ENCODE data around the gene DOCK8. TPM values are rescaled to one million over a fixed set of nuclear protein-coding genes. Genes with fewer than 3 reads are reported as not detected.
"Not testable (repeated sequence)": the region's sequence is repeated elsewhere in the genome, so short reads cannot be mapped to it uniquely, and the experiment has no call there.

Gene DOCK8
- total RNA-seq, 1 donor from 2014 or later: 280 TPM

DNA sequence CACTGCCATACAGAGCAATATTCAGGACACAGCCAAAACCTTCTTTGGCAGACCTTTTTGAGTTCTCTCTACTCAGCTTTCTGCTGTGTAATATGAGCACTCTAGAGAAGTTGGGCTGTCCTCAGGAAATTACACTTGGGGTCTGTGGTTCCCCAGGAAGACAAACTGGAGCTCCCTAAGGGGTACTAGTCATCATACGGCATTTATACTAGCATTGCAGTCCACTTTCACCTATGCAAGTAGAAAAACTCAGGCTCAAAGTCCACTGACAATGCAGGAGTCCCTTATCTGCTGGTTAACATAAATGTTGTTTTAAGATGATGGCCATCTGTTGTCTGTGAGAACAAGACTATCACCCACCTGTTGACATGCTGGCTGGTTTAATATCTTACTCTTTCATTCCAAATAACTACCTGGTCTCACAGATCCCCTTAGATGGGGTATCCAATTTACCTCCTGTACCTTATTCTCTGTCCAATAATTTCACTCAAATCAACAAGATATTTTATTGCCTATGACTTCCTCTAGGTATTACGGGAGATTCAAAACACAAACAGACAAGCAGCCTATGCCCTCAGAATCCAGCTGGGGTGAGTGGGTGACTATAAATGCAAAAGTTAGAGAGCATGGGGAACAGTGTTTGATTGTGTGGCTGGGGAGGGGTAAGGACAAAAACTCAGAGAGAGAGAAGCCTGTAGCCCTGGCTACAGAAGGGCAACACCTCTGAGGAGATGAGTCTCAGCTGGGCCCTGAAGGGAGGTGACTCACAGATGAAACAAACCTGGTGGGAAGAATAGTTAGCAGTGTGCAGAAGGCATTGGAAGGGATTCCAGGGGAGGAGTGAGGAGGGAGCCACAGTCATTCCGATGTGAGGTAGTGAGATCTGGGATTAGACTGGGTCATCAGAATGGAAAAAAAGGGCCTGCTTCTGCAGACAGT is 10.2 kb downstream of the DOCK8 start:
- intact Hi-C loops (cut with micrococcal nuclease): no loop called here

DNA sequence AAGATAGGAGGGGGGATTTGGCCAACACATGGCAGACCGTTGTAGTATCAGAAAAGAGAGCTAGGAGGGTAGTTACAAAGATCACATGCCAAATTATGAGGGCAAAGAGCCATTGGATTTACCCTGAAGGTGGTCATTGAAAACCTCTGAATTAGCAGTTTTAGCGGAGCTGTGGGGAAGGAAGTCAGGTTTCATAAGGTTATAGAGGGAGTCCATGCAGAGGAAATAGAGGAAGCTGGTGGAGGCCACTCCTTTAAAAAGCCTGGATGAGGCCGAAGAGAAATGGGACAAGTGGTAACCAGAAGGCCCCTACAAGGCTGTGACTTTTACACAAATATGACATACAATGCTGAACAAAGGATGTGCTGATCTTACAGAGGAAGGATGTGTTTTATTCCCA is 13.2 kb downstream of the DOCK8 start:
- intact Hi-C loops (cut with micrococcal nuclease): no loop called here

DNA sequence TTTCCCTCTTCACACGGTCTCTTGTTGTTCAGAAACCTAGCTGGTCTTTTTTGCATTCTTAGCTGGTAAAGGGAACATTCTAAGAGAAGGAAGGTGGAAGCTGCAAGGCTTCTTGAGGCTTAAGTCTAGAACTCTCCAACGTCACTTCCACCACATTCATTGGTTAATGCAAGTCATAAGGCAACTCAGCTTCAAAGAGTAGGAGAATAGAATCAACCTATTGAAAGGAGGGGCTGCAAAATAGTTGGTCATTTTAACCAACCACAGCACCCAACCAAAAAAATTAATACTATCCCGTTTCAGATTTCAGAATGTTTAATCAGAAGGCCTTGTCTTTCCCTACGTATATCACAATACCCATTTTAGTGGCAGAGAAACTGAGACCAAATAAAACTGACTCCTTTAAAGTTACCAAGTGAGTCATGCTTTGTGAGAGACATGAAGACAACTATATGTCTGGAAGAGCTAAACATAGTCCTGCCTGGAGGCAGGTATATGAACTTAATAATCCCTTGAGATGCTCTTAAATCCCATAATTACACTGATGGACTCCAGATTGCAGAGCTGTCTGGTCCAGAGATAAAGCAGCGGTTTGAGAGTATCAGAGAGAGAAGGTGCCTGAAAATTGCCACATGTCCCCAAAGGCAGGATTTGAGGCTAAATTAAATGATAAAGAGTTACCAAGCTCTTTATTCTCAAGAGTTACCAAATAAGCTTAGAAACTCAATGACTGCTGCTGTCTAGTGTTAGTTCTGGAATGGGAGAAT is 14.4 kb downstream of the DOCK8 start:
- intact Hi-C loops (cut with micrococcal nuclease): no loop called here

DNA sequence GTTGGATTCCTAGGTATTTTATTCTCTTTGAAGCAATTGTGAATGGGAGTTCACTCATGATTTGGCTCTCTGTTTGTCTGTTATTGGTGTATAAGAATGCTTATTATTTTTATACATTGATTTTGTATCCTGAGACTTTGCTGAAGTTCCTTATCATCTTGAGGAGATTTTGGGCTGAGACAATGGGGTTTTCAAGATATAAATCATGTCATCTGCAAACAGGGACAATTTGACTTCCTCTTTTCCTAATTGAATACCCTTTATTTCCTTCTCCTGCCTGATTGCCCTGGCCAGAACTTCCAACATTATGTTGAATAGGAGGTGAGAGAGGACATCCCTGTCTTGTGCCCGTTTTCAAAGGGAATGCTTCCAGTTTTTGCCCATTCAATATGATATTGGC is 17.0 kb downstream of the DOCK8 start:
- intact Hi-C loops (cut with micrococcal nuclease): not testable (repeated sequence)

DNA sequence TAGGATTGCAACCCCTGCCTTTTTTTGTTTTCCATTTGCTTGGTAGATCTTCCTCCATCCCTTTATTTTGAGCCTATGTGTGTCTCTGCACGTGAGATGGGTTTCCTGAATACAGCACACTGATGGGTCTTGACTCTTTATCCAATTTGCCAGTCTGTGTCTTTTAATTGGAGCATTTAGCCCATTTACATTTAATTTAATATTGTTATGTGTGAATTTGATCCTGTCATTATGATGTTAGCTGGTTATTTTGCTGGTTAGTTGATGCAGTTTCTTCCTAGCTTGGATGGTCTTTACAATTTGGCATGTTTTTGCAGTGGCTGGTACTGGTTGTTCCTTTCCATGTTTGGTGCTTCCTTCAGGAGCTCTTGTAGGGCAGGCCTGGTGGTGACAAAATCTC is 19.0 kb downstream of the DOCK8 start:
- intact Hi-C loops (cut with micrococcal nuclease): not testable (repeated sequence)

DNA sequence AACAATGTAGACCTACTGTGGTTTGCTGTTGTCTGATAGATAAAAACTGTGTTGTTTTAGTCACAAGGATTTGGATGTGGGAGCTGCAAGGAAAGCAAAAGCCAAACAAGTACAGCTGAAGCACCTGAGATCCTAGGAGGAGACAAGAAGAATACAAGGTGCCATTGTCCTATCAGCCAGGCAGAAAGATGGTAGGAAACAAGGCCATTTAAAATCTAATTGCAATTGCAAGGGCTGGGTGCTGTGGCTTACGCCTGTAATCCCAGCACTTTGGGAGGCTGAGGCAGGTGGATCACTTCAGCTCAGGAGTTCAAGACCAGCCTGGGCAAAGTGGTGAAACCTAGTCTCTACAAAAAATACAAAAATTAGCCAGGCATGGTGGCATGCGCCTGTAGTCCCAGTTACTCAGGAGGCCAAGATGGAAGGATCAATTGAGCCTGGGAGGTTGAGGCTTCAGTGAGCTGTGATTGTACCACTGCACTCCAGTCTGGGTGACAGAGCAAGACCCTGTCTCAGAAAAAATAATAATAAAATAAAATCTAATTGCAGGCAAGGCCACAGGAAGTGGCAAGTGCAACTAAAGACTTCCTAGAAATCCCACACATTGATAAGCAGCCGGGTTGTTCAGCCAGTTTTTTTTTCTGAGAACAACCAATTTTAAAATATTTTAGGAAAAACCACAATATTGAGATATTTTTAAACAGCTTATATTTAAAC is 22.6 kb downstream of the DOCK8 start:
- intact Hi-C loops (cut with micrococcal nuclease): loop anchor here (5.0 kb wide), 1 partner anchor 35 kb away; no protein-coding TSS in a partner anchor

DNA sequence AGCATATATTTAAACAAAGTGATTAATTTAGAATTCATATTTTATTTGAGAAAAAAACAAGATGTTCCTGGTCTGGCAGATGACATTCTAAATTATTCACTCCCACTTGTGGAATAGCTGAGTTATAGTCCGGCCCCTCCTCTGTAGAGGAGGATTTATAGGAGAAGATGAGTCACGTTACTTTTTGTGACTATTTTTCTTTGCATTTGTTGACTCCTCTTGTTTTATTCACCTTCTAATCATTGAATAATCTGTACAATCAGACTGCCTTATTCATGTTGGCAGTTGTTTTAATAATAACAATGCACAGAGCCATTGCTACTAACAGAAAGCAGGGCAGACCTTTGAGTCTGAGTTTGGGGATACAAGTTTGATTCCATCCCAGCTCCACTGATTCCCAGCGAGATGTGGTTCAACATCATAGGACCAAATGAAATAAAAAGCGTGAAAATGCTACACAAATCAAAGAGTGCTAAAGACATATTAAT is 23.2 kb downstream of the DOCK8 start:
- intact Hi-C loops (cut with micrococcal nuclease): loop anchor here (5.0 kb wide), 1 partner anchor 34 kb away; no protein-coding TSS in a partner anchor

DNA sequence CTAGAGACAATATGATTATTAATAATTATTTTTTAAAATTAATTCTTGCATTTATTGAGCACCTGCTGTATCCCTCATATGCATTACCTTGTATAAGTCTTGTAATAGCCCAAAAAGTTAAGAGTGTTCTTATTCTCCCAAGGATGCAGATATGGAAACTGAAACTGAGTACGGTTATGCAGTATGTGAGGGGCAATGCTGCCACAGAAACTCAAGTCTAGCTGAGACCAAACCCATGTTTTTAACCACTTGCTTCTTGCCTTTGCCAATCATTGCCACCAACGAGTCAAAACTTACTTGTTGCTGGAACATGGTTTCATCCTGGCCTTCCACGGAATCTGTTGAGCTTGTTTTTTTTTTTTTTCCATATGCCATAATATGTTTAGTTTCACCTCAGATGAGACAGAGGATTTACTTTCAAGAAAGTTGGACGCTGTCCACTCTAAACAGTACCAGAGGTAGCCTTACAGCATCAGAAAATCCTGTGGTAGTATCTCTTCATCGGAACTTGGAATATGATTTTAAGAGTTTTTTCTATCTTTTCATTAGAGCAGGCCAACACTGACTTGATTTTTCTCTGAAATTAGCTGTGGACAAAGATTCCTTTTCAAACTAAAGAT is 27.9 kb downstream of the DOCK8 start:
- intact Hi-C loops (cut with micrococcal nuclease): no loop called here

DNA sequence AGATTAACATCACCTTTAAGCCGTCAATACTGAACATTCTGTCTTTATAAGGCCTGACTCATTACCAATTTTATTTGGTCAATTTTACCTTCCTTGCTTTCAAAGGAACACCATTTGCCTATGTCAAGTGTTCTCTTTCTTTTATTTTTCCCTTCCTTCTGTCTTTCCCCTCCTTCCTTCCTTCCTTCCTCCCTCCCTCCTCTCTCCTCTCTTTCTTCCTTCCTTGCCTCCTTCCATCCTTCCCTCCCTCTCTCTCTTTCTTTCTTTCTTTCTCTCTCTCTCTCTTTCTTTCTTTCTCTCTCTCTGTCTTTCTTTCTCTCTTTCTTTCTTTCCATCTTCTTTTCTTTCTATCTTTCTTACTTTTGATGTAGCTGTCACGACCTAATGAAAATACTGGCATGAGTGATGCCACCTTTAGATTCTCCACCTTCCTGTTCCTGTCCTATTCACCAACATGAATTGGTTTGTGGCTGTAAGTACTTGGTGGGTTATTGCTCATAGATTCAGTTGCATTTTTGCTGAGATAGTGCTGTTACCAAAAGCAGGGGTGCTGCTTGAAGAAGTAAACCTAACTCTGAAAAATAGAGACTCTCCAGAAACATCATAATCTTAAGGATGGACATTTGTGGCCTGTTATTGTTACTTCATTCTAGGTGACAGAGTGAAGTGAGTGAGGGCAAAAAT is 33.8 kb downstream of the DOCK8 start:
- intact Hi-C loops (cut with micrococcal nuclease): loop anchor here (2.0 kb wide), 1 partner anchor 24 kb away; no protein-coding TSS in a partner anchor

DNA sequence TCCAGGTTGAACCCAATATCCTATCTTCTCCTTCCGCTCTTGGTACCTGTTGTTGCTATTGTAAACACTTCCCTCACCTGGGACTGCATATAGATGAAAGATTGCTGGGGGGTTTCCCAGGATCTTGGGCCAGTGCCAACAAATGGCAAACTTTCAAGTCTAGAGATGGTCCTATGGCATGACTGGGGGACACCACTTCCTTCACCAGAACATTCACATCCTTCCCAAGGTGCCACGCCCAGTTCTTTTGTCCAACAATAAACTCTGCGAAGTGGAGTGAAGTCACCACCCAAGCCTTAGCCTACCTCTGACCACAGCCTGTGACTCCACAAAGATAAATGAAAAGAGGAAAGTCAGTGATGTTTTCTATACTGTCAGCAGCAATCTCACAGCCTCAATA is 34.4 kb downstream of the DOCK8 start:
- intact Hi-C loops (cut with micrococcal nuclease): loop anchor here (2.0 kb wide), 1 partner anchor 24 kb away; no protein-coding TSS in a partner anchor

DNA sequence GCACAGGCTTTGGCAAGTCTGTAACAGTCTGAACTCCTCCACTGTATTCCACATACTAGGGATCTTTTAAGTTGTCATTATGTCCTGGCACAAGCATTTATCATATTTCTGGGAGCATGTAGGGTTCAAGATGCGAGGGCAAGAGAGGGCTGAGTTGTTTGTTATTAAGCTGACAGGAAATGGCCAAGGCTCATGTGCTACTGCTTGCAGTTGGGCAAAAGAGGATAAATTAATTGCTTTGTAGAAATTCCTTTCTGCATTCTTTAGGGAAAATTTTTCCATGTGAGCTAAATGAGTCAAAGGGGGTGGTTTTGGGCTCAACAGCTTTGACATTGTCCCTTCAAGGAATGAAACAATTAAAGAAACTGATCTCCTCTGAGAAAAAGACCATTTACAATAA is 35.4 kb downstream of the DOCK8 start:
- intact Hi-C loops (cut with micrococcal nuclease): loop anchor here (5.0 kb wide), 1 partner anchor 33 kb away; no protein-coding TSS in a partner anchor

DNA sequence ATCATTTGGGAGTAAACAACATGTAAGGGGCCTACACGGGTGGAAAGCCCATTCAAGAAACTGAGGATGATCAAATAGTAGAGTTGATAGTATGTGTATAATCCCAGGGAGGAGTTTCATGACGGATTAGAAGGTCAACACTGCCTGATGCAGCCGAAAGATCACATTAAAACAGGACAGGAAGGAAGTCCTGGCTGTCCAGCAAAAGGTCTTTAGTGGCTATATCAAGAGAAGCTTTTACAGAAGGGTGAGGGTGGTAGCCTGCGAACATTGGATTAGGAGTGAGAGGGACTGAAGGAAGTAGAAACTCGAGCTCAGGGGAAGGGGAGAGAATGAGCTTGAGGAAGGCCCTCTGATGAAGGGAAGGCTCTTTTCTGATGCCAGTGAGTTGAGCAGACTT is 36.0 kb downstream of the DOCK8 start:
- intact Hi-C loops (cut with micrococcal nuclease): loop anchor here (5.0 kb wide), 1 partner anchor 33 kb away; no protein-coding TSS in a partner anchor

DNA sequence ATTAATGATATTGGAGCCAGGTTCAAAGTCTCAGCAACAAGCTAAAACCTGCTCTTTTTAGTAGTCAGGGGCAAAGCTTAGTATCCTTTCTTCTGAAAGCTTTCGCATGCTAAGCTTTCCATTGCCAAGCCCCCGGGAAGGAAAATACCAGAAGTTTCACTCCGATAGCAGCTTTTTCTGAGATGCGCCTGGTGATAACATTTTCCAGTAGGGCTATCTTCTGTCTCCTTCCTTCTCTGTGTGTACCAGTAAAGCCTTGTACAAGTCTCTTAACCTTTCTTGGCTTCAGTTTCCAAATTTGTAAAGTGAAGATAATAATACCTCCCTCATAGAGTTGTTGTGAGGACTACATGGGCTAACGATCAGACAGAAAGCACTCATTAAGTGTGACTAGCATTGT is 36.7 kb downstream of the DOCK8 start:
- intact Hi-C loops (cut with micrococcal nuclease): loop anchor here (5.0 kb wide), 1 partner anchor 34 kb away; no protein-coding TSS in a partner anchor

DNA sequence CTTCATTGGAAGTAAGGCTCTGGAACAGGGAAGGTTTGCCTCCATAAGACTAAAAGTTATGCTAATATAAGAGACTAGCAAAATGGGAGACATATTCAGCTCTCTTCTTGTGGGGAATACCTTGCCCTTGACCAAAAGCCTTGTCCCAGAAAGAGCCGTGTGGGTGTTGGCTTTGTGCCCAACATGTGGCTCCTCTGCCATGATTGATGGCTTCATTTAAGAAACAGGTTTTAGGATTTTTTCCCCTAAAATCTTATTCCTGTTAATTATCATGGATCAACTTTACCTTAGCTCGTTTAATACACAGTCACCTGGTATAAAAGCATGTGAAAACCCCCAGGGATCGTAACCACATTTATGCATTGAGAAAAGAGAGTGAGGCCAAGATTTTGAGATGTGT is 38.9 kb downstream of the DOCK8 start:
- intact Hi-C loops (cut with micrococcal nuclease): loop anchor here (5.0 kb wide), 1 partner anchor 36 kb away; no protein-coding TSS in a partner anchor

DNA sequence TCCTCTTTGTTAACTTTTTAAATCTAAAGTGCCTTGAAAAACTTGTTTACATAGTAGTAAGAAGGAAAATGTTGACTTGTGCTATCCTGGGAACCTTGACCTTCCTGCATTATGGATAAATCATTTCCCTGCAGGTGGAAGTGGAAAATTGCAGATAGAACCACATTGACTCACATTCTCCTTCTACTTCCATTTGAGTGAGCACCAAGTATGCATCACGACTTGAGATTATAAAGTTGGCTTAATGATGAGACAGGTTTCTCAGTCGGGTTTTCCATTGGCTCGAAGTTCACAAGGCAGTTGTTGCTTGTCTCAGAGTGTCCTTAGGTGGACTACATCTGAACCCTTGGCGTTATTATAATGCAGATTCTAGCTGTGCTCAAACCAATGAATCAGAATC is 39.9 kb downstream of the DOCK8 start:
- intact Hi-C loops (cut with micrococcal nuclease): loop anchor here (5.0 kb wide), 1 partner anchor 37 kb away; no protein-coding TSS in a partner anchor

DNA sequence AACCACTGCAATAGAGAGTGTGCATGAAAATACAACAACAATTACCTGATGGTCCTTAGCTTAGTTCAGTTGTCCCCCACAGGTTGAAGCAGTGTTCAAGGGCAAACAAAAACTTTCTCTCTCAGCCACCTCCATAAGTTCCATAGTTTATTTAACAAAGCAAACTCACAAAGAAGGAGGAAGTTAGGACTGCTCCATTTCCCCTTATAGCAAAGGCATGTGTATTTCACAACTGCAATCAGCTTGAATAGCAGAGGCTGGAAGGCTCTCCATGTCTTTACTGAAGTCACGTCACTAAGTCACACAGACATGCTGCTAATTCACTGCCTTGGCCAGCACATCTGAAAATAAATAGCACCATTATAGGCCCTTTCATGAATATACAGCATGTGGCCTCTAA is 43.3 kb downstream of the DOCK8 start:
- intact Hi-C loops (cut with micrococcal nuclease): no loop called here

DNA sequence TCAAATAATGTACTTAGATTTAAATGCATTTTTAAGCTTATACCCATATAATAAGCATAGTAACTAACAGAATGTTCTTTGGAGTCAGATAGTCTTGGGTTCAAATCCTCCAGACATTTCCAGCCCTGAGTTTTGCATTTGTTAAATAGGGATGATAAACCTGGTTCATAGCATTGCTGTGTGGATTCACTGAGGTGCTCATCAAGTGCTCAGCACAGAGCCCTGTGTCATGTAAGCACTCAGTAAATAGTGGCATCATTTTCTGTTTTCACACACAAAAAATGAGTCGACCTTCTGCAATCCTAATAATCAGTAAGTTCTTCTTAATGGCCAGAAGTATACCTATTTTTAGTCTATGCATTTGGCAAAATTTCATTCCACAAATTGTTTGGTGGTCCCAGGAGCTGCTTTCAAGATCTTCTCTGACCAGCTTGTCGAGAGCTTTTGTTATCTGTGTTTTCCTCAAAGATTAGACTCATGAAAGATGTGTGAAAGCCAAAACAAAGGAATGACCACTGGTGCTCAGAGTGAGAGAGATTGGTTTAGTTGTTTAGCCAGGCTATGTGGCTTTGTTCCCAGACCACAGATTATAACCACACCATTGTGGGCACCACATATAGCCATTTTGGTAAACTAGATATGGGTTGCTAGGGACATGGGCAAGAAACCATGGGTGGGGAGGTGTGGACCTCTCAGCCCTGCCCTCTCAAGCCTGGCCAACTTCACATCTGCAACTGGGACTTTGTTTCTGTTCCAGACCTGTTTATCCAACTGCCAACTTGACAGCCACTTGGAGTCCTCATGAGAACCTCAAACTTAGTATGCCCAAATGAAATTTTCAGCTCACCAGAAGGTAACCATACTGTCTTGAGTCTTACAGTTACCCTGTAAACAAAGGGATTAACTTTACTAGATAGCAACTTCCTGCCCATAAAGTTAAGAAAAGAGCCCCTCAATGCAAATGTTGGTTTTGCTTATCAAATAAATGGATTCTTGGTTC is 45.0 kb downstream of the DOCK8 start:
- intact Hi-C loops (cut with micrococcal nuclease): no loop called here

DNA sequence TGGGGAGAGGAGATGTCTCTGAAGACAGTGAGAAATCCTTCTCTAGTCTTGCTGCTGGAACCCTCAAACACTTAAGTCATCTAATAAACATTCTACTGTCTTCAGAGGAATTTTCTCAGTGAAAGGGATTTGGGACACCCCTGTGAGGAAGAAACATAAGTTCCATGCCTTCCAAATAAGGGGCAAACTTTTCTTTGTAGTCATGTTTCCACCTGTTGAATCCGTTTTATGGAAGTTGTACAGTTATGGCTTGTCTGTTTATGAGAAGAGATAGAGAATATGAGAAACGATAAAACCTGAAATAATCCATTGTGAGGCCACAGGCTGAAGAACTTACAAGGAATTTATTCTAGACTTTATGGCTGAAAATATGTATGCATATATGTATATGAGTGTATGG is 49.6 kb downstream of the DOCK8 start:
- intact Hi-C loops (cut with micrococcal nuclease): no loop called here

All from T-helper 2 cell treated with Interferon-gamma antibody and Interleukin-4, amounts not matched to agents 100 ng/mL and 5 ng/mL, for 36 hours (primary cell).